WTC11 (cell line): ENCODE data around the gene GSS. TPM values are rescaled to one million over a fixed set of nuclear protein-coding genes. Genes with fewer than 3 reads are reported as not detected.

Experiments
- ATAC-seq: fragments of 200-7000 bp; cut with Tn5 transposase; 2 replicates; pipeline ENCODE4 v1.10.0; 2021; ENCODE audit warnings: mild to moderate bottlenecking, moderate library complexity
- CTCF ChIA-PET: fragments of 300-600 bp; sonication (Branson Sonifier 250); formaldehyde crosslinking; loops from one replicate; lab custom pipeline; 2021; ENCODE audit warnings: antibody characterized with exemption; lab: Charles Lee
- POLR2A ChIA-PET: fragments of 350-600 bp; sonication (Branson Sonifier 250); formaldehyde crosslinking; loops from one replicate; lab custom pipeline; 2021; ENCODE audit warnings: antibody characterized with exemption; lab: Charles Lee
- DNase-seq: peaks from one replicate; pipeline ENCODE4 v3.0.0; 2021; ENCODE audit warnings: low spot score
- H3K27ac Mint-ChIP-seq: 2 replicates; pipeline ENCODE4 v1.8.0; 2021; ENCODE audit warnings: mixed read lengths
- H3K27me3 Mint-ChIP-seq: 2 replicates; pipeline ENCODE4 v1.8.0; 2021; ENCODE audit warnings: low read depth, mild to moderate bottlenecking, moderate library complexity, mixed read lengths
- H3K36me3 Mint-ChIP-seq: 2 replicates; pipeline ENCODE4 v1.8.0; 2021; ENCODE audit warnings: mixed read lengths
- H3K4me1 Mint-ChIP-seq: 2 replicates; pipeline ENCODE4 v1.8.0; 2022; ENCODE audit warnings: mixed read lengths
- H3K4me3 Mint-ChIP-seq: 2 replicates; pipeline ENCODE4 v1.8.0; 2021; ENCODE audit warnings: mild to moderate bottlenecking, moderate library complexity, mixed read lengths
- H3K9me3 Mint-ChIP-seq: 2 replicates; pipeline ENCODE4 v1.8.0; 2021; ENCODE audit warnings: mixed read lengths
- AFF4 ChIP-seq: sonication (generic); formaldehyde crosslinking; IDR thresholded peaks from 2 replicates; pipeline ENCODE4 v1.8.1; 2023; ENCODE audit warnings: mild to moderate bottlenecking, missing genetic modification reagents, borderline replicate concordance
- ATF6 ChIP-seq: sonication (generic); formaldehyde crosslinking; IDR thresholded peaks from 2 replicates; pipeline ENCODE4 v1.8.1; 2023; ENCODE audit warnings: mild to moderate bottlenecking, missing genetic modification reagents
- CBFB ChIP-seq: sonication (generic); formaldehyde crosslinking; IDR thresholded peaks from 2 replicates; pipeline ENCODE4 v1.8.1; 2022; ENCODE audit warnings: mild to moderate bottlenecking, low read depth, missing genetic modification reagents
- CREM ChIP-seq: sonication (generic); formaldehyde crosslinking; IDR thresholded peaks from 2 replicates; pipeline ENCODE4 v1.8.1; 2022; ENCODE audit warnings: mild to moderate bottlenecking, missing genetic modification reagents, moderate library complexity
- FOXP1 ChIP-seq: sonication (generic); formaldehyde crosslinking; IDR thresholded peaks from 2 replicates; pipeline ENCODE4 v1.8.0; 2022; ENCODE audit warnings: missing genetic modification reagents, mild to moderate bottlenecking, moderate library complexity, borderline replicate concordance
- HMGA2 ChIP-seq: fragments of 250-450 bp; sonication (Bioruptor Pico); IDR thresholded peaks from 2 replicates; pipeline ENCODE4 v1.4.0; 2021; ENCODE audit warnings: mild to moderate bottlenecking, moderate library complexity
- JAZF1 ChIP-seq: fragments of 250-450 bp; sonication (Bioruptor Pico); IDR thresholded peaks from 2 replicates; pipeline ENCODE4 v1.9.0; 2021; ENCODE audit warnings: moderate library complexity, mild to moderate bottlenecking, inconsistent platforms
- SP1 ChIP-seq: sonication (generic); formaldehyde crosslinking; conservative IDR thresholded peaks from 2 replicates; pipeline ENCODE4 v1.8.1; 2022; ENCODE audit warnings: missing genetic modification reagents
- ZNF219 ChIP-seq: sonication (generic); formaldehyde crosslinking; IDR thresholded peaks from 2 replicates; pipeline ENCODE4 v1.8.0; 2023; ENCODE audit warnings: missing genetic modification reagents, mild to moderate bottlenecking, borderline replicate concordance
- ZNF317 ChIP-seq: sonication (generic); formaldehyde crosslinking; IDR thresholded peaks from 2 replicates; pipeline ENCODE4 v1.8.1; 2023; ENCODE audit warnings: low read depth, mild to moderate bottlenecking, moderate library complexity, missing genetic modification reagents, borderline replicate concordance
- ZNF423 ChIP-seq: fragments of 250-450 bp; sonication (Bioruptor Pico); IDR thresholded peaks from 2 replicates; pipeline ENCODE4 v2.1.2; 2022; ENCODE audit warnings: mild to moderate bottlenecking, moderate library complexity
- ZNF671 ChIP-seq: fragments of 250-450 bp; sonication (Bioruptor Pico); IDR thresholded peaks from 2 replicates; pipeline ENCODE4 v1.8.0; 2021; ENCODE audit warnings: mild to moderate bottlenecking
- total RNA-seq: library from RNA; stranded (reverse); gene quantifications from 3 replicates; pipeline ENCODE4 v1.2.3, GENCODE V29; 2021
- TF ChIP-seq, protein P1 (sequence below): sonication (generic); formaldehyde crosslinking; IDR thresholded peaks from 2 replicates; pipeline ENCODE4 v1.8.1; 2023; ENCODE audit warnings: mild to moderate bottlenecking, moderate library complexity, missing genetic modification reagents
- TF ChIP-seq, protein P2 (sequence below): sonication (generic); formaldehyde crosslinking; conservative IDR thresholded peaks from 2 replicates; pipeline ENCODE4 v1.8.1; 2023; ENCODE audit warnings: mild to moderate bottlenecking, low read depth, missing genetic modification reagents, moderate library complexity
- TF ChIP-seq, protein P3 (sequence below): sonication (generic); formaldehyde crosslinking; IDR thresholded peaks from 2 replicates; pipeline ENCODE4 v1.8.1; 2023; ENCODE audit warnings: mild to moderate bottlenecking, missing genetic modification reagents, moderate library complexity
- TF ChIP-seq, protein P4 (sequence below): sonication (generic); formaldehyde crosslinking; IDR thresholded peaks from 2 replicates; pipeline ENCODE4 v1.8.1; 2023; ENCODE audit warnings: mild to moderate bottlenecking, missing genetic modification reagents
- TF ChIP-seq, protein P5 (sequence below): sonication (generic); formaldehyde crosslinking; IDR thresholded peaks from 2 replicates; pipeline ENCODE4 v1.8.0; 2022; ENCODE audit warnings: missing genetic modification reagents

The GSS gene
- total RNA-seq, 1 experiment from 2014 or later, result 47.3 TPM

DNA sequence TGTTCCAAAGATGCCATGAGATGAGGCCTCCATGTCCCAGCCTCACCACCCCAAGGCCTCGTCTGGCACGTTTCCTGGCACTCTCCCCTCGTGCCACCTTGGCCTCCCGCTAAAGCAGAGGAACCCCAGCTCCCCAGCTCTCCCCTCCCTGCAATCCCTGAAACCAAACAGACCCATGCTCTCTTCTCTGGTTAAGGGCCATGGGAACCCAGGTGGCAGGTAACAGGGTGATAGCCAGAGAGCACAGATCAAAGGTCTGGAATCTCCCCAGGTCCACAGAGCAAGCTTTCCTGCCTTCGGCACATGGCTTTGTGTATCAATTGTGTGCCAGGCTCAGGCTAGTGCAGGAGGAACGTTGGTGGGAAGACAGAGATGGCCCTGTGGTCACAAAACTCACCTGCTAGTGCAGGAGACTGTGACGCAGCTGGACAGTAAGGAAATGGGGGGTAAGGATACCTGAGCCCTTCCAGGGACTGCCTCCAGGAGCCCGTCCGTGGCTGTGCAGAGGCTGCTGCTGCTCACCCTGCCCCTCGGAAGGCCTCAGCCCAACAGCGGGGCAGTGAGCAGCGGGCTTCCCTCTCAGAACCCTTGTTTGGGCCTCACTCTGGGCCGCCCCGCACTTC, 39.0 kb upstream of the GSS start:
- peaks cover 6% of the 10 kb centered on the region for H3K4me1 Mint-ChIP-seq
- ChIA-PET CTCF (interaction anchor here (0.7 to 1.2 kb wide), 2 partner anchors 8 to 121 kb away, joined by 3 read pairs; no protein-coding TSS in a partner anchor), POLR2A (no interaction called here)
- H3K27ac Mint-ChIP-seq, result no peak overlapping the region
- no peaks in the 10 kb centered on the region for H3K9me3 Mint-ChIP-seq
- H3K4me3 Mint-ChIP-seq, result no peak overlapping the region
- TF ChIP-seq SP1, result no peak
- no peak for TF ChIP-seq HMGA2 (CRISPR knock-in tag)
- TF ChIP-seq, protein P1, sequence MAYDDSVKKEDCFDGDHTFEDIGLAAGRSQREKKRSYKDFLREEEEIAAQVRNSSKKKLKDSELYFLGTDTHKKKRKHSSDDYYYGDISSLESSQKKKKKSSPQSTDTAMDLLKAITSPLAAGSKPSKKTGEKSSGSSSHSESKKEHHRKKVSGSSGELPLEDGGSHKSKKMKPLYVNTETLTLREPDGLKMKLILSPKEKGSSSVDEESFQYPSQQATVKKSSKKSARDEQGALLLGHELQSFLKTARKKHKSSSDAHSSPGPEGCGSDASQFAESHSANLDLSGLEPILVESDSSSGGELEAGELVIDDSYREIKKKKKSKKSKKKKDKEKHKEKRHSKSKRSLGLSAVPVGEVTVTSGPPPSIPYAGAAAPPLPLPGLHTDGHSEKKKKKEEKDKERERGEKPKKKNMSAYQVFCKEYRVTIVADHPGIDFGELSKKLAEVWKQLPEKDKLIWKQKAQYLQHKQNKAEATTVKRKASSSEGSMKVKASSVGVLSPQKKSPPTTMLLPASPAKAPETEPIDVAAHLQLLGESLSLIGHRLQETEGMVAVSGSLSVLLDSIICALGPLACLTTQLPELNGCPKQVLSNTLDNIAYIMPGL (CRISPR knock-in tag), result no peak
- TF ChIP-seq ATF6, result no peak
- TF ChIP-seq AFF4, result no peak
- no peak for TF ChIP-seq CBFB (CRISPR knock-in tag)
- TF ChIP-seq ZNF317 (CRISPR knock-in tag), result no peak
- TF ChIP-seq, protein P2, sequence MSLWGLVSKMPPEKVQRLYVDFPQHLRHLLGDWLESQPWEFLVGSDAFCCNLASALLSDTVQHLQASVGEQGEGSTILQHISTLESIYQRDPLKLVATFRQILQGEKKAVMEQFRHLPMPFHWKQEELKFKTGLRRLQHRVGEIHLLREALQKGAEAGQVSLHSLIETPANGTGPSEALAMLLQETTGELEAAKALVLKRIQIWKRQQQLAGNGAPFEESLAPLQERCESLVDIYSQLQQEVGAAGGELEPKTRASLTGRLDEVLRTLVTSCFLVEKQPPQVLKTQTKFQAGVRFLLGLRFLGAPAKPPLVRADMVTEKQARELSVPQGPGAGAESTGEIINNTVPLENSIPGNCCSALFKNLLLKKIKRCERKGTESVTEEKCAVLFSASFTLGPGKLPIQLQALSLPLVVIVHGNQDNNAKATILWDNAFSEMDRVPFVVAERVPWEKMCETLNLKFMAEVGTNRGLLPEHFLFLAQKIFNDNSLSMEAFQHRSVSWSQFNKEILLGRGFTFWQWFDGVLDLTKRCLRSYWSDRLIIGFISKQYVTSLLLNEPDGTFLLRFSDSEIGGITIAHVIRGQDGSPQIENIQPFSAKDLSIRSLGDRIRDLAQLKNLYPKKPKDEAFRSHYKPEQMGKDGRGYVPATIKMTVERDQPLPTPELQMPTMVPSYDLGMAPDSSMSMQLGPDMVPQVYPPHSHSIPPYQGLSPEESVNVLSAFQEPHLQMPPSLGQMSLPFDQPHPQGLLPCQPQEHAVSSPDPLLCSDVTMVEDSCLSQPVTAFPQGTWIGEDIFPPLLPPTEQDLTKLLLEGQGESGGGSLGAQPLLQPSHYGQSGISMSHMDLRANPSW, result no peak
- TF ChIP-seq, protein P3, sequence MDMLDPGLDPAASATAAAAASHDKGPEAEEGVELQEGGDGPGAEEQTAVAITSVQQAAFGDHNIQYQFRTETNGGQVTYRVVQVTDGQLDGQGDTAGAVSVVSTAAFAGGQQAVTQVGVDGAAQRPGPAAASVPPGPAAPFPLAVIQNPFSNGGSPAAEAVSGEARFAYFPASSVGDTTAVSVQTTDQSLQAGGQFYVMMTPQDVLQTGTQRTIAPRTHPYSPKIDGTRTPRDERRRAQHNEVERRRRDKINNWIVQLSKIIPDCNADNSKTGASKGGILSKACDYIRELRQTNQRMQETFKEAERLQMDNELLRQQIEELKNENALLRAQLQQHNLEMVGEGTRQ, result no peak
- ATAC-seq (no peak), DNase-seq (no peak)
- no peaks in the 10 kb centered on the region for H3K27me3 Mint-ChIP-seq
- H3K36me3 Mint-ChIP-seq, result peaks cover 7% of the 10 kb centered on the region

- Mint-ChIP-seq H3K4me3 (no peak overlapping the region), H3K27ac (no peak overlapping the region), H3K27me3 (no peaks in the 10 kb centered on the region), H3K4me1 (peaks cover 6% of the 10 kb centered on the region), H3K36me3 (peaks cover 7% of the 10 kb centered on the region), H3K9me3 (no peaks in the 10 kb centered on the region)
- CTCF ChIA-PET, result interaction anchor here (0.7 to 1.2 kb wide), 2 partner anchors 9 to 120 kb away, joined by 3 read pairs; no protein-coding TSS in a partner anchor
- POLR2A ChIA-PET, result no interaction called here
- ATAC-seq (no peak), DNase-seq (no peak)
- TF ChIP-seq, protein P4, sequence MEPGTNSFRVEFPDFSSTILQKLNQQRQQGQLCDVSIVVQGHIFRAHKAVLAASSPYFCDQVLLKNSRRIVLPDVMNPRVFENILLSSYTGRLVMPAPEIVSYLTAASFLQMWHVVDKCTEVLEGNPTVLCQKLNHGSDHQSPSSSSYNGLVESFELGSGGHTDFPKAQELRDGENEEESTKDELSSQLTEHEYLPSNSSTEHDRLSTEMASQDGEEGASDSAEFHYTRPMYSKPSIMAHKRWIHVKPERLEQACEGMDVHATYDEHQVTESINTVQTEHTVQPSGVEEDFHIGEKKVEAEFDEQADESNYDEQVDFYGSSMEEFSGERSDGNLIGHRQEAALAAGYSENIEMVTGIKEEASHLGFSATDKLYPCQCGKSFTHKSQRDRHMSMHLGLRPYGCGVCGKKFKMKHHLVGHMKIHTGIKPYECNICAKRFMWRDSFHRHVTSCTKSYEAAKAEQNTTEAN (CRISPR knock-in tag), result no peak
- TF ChIP-seq JAZF1 (CRISPR knock-in tag), result no peak
- no peak for TF ChIP-seq ZNF671 (CRISPR knock-in tag)
- TF ChIP-seq, protein P5, sequence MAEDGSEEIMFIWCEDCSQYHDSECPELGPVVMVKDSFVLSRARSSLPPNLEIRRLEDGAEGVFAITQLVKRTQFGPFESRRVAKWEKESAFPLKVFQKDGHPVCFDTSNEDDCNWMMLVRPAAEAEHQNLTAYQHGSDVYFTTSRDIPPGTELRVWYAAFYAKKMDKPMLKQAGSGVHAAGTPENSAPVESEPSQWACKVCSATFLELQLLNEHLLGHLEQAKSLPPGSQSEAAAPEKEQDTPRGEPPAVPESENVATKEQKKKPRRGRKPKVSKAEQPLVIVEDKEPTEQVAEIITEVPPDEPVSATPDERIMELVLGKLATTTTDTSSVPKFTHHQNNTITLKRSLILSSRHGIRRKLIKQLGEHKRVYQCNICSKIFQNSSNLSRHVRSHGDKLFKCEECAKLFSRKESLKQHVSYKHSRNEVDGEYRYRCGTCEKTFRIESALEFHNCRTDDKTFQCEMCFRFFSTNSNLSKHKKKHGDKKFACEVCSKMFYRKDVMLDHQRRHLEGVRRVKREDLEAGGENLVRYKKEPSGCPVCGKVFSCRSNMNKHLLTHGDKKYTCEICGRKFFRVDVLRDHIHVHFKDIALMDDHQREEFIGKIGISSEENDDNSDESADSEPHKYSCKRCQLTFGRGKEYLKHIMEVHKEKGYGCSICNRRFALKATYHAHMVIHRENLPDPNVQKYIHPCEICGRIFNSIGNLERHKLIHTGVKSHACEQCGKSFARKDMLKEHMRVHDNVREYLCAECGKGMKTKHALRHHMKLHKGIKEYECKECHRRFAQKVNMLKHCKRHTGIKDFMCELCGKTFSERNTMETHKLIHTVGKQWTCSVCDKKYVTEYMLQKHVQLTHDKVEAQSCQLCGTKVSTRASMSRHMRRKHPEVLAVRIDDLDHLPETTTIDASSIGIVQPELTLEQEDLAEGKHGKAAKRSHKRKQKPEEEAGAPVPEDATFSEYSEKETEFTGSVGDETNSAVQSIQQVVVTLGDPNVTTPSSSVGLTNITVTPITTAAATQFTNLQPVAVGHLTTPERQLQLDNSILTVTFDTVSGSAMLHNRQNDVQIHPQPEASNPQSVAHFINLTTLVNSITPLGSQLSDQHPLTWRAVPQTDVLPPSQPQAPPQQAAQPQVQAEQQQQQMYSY (CRISPR knock-in tag), result no peak
- no peak for TF ChIP-seq CREM (CRISPR knock-in tag)
- TF ChIP-seq ZNF219, result no peak
- TF ChIP-seq ZNF317 (CRISPR knock-in tag), result no peak
- no peak for TF ChIP-seq FOXP1
- TF ChIP-seq ZNF423, result no peak
Measured at GRCh38 chr20:34993941-34994508, 38.4 kb upstream of the GSS start.
